AG10803 (cell line): ENCODE measurements around the gene IL1RAPL2.

Source experiments
- DNase-seq: peaks from one replicate; pipeline ENCODE4 v3.0.0; 2010; ENCODE audit warnings: low read depth
- H3K4me3 ChIP-seq: 2 replicates; pipeline ENCODE4 v1.5.1; 2011; ENCODE audit warnings: mild to moderate bottlenecking, low read length, control low read depth
- TF ChIP-seq, protein P1 (sequence below): conservative IDR thresholded peaks from 2 replicates; pipeline ENCODE4 v1.5.1; 2011; ENCODE audit warnings: mild to moderate bottlenecking, low read length, control low read depth, inconsistent platforms

Gene IL1RAPL2

DNA sequence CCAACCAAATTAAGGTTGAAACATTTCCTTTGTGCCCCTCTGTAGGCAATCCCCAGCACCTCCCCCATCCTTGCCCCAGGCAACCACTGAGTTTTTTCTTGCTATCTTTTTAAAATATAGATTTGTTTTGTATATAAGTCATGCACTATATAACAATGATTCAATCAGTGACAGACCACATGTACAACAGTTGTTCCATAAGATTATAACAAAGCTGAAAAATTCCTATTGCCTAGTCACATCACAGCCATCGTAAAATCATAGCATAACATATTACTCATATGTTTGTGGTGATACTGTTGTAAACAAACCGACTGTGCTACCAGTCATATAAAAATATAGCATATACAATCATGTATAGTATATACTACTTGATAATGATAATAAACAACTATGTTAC lies 1044.4 kb downstream of the IL1RAPL2 start:
- H3K4me3 ChIP-seq = no peak overlapping the region

DNA sequence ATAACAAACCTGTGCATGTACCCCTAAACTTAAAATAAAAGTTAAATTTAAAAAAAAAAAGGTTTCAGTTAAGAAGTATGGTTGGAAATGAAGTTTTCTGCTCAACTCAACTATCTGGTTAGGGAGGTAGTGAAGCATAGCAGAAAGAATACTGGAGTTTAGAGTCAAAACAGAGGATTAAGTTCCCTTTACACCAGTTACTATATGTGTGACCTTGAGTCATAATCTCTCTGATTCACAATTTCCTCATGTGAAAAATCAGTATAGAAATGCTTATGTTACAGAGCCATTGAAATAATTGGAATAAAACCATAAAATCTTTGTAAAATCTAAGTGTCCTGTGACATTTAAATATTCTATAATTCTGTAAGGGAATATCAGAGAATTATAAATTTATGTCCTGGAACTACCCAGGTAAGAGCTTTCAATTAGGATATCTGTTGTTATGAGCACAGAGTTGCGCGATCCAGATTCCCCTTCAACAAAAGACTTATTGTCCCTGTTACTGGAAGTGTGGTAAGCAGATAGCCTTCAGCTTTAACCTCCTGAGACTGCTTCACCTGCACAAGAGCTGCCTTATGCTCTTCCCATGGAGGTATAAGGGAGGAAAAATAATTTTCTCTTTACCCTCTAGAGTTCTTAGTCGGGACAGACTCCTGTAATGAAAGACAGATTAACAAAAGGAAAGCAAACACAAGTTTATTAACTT lies 1052.5 kb downstream of the IL1RAPL2 start:
- TF ChIP-seq, protein P1, sequence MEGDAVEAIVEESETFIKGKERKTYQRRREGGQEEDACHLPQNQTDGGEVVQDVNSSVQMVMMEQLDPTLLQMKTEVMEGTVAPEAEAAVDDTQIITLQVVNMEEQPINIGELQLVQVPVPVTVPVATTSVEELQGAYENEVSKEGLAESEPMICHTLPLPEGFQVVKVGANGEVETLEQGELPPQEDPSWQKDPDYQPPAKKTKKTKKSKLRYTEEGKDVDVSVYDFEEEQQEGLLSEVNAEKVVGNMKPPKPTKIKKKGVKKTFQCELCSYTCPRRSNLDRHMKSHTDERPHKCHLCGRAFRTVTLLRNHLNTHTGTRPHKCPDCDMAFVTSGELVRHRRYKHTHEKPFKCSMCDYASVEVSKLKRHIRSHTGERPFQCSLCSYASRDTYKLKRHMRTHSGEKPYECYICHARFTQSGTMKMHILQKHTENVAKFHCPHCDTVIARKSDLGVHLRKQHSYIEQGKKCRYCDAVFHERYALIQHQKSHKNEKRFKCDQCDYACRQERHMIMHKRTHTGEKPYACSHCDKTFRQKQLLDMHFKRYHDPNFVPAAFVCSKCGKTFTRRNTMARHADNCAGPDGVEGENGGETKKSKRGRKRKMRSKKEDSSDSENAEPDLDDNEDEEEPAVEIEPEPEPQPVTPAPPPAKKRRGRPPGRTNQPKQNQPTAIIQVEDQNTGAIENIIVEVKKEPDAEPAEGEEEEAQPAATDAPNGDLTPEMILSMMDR = no peak
- no peak overlapping the region for H3K4me3 ChIP-seq
- no peak for DNase-seq

More for the DNA sequence above, 1044.4 kb downstream of the IL1RAPL2 start:
- TF ChIP-seq, protein P1 = no peak
- no peak for DNase-seq

DNA sequence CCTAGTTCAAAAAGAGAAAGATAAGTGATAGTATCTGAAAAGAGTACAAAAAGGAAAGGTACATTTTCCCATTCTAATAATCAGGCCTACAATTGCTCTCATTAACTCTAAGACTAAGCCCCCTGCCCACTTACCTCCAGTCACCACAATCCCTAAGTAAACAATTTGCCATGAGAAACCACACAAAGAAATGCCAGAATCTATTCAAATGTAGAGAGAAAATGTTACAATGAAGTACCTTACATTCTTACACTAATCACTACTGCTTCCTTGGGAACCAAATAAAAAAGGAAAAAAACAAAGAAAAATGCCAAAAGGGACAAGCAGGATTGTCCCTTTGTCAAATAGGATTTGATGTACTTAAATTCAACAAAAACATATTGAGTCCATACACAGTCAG lies 1068.2 kb downstream of the IL1RAPL2 start:
- no peak for DNase-seq
- no peak overlapping the region for H3K4me3 ChIP-seq
- TF ChIP-seq, protein P1 = no peak

DNA sequence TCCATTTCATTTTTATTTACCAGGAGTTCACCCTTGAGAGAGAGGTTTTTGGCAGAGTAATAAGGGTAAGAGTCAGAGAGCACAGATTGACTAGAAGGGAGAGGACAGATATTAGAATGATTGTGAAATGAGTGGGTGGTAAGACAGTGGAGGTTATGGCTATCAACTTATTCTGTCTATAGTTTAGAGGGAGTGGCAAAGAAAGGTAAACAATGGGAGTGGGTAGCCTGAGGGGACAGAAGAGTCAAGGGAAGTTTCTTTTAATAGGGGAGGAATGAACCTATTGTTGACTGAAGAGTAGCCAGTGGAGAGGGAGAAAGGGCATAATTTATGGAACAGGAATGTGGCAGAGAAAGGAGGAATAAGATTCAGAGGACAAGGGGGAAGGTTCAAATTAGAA lies 1069.8 kb downstream of the IL1RAPL2 start:
- no peak overlapping the region for H3K4me3 ChIP-seq
- TF ChIP-seq, protein P1 = no peak
- no peak for DNase-seq

DNA sequence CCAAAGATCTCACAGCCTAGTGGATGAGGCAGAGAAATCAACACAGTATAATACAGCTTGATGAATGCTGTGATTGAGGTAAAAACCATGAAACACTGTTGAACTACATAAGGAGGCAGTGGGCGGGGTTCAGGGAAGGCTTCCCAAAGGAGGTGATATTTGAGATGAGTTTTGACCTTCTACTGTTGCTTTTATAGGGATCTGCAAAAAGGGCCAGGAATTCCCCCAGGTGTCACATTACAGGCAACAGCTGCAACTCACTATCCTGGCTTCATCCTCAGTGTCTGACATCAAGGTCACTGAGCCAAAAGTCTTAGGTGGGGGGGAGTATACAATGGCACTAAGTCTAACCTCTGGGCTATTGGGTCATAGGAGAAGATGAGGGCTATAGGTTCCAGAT lies 1070.7 kb downstream of the IL1RAPL2 start:
- TF ChIP-seq, protein P1 = no peak
- no peak for DNase-seq
- no peak overlapping the region for H3K4me3 ChIP-seq

DNA sequence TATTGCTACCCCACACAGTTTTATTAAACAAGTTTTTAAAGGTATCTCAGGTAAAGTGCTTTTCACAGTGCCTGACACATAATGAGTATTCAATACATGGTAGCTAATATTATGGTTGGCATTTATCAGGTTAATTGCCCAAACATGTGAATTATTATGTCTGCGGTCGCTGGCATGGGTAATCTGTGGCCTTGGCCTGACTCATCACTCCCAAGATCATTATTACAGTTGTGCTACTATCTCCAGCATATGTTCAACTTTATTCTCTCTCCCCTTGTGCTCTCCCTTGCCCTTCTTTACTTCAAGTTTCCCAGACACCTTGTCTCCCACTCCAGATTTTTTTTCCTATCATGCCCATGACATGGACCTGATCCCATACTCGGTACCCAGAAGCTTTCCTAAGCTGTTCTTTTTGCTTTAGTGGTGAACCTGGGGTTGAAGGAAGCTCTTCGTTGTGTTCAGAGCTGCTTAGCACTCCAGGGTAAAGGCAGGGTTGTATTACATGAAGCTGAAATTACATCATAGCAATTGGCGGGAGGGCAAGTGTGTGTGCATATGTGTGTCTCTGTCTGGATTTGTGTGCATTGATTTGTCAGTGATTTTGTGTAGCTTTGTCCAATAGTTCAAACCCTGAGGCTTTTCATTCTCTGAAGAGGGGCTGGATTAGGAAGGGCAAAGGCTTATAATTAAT lies 1079.8 kb downstream of the IL1RAPL2 start:
- DNase-seq = no peak
- TF ChIP-seq, protein P1 = no peak
- no peak overlapping the region for H3K4me3 ChIP-seq
